Heart right ventricle (tissue), 16 donors: Measurements from ENCODE around the gene MACROD2. TPM values are rescaled to one million over a fixed set of nuclear protein-coding genes. Genes with fewer than 3 reads are reported as not detected.

Experiments used
- ATAC-seq, 8 donors: fragments of 200-7000 bp; cut with Tn5 transposase; one replicate each; pipeline ENCODE4 v1.9.1; 2020; ENCODE audit warnings: mild to moderate bottlenecking in 8 of 8, moderate library complexity in 8 of 8, moderate number of reproducible peaks in 1 of 8
- DNase-seq, 2 donors: peaks; one replicate each; pipeline ENCODE4 v3.0.0-alpha.2; 2020
- H3K27ac ChIP-seq, 10 donors: fragments of 200-600 bp; sonication (generic) in 2 of 10; one replicate each; pipeline versions ENCODE4 v1.5.0 to v1.8.0; 2020 to 2022; ENCODE audit warnings: mild to moderate bottlenecking in 3 of 10
- H3K27me3 ChIP-seq, 7 donors: fragments of 200-600 bp; one replicate each; pipeline ENCODE4 v1.8.0; 2021 to 2022; ENCODE audit warnings: mild to moderate bottlenecking in 2 of 7
- H3K36me3 ChIP-seq, 9 donors: fragments of 200-600 bp; sonication (generic) in 1 of 9; one replicate each; pipeline versions ENCODE4 v1.5.0 to v1.8.0; 2020 to 2022; ENCODE audit warnings: mild to moderate bottlenecking in 2 of 9
- H3K4me1 ChIP-seq, 9 donors: fragments of 200-600 bp; sonication (generic) in 1 of 9; one replicate each; pipeline versions ENCODE4 v1.5.0 to v1.8.0; 2020 to 2022; ENCODE audit warnings: mild to moderate bottlenecking in 4 of 9
- H3K4me3 ChIP-seq, 10 donors: fragments of 200-600 bp; sonication (generic) in 2 of 10; one replicate each; pipeline versions ENCODE4 v1.5.0 to v1.8.0; 2020 to 2022; ENCODE audit warnings: mild to moderate bottlenecking in 7 of 10, moderate library complexity in 2 of 10
- H3K9me3 ChIP-seq, 11 donors: fragments of 200-600 bp in 10 of 11; sonication (generic) in 2 of 11; one replicate each; pipeline versions ENCODE4 v1.5.0 to v1.8.0; 2013 to 2022; ENCODE audit warnings: mild to moderate bottlenecking in 2 of 11, control low read depth in 1 of 11, moderate library complexity in 1 of 11
- CTCF ChIP-seq, 9 donors: fragments of 200-600 bp; sonication (generic) in 2 of 9; IDR thresholded peaks; one replicate each; pipeline versions ENCODE4 v1.5.0 to v1.8.0; 2021 to 2022; ENCODE audit warnings: antibody characterized with exemption in 9 of 9, mild to moderate bottlenecking in 5 of 9, moderate library complexity in 1 of 9
- WGBS, 2 donors: extraction: QIAGEN DNeasy Blood & Tissue Kit; methylation state at CpG; one replicate each; pipeline ENCODE4 v1.1.7; 2013; ENCODE audit warnings: inconsistent platforms in 1 of 2; 5-methylcytosine and 5-hydroxymethylcytosine counted together
- intact Hi-C, 10 donors: fragments of 100-400 bp; cut with DNase I; formaldehyde crosslinking; loops; one replicate each; pipeline versions ENCODE4 v1.11.1 to v1.14.2; 2022
- polyA plus RNA-seq, 2 donors: library from polyadenylated mRNA; stranded (reverse); fragments of 200-250 nt; gene quantifications; one replicate each; pipeline ENCODE4 v1.2.3, GENCODE V29; 2013
- total RNA-seq, 10 donors: library from RNA; stranded (reverse); fragmentation: NEBNext Ultra II Directional in 3 of 10; extraction: Animal tissue kit (Norgen Biotek cat#: 25700) in 3 of 10; gene quantifications; one replicate each; pipeline versions ENCODE4 v1.2.1 to v1.2.4, GENCODE V29; 2021 to 2023
- donor health status: Arrhythmogenic right ventricular cardiomyopathy.
- donor health status: ischemic (EF 13 %, LVEDD 7.1; RV severe dilation, severe dysfunction).
- donor health status: healthy with polysubstance abuse.
- donor health status: DM: no; HTN: yes; CAD: no.
- donor health status: DM: no; HTN: no; CAD: no.
- donor health status: ischemic (EF 25% LVEDD 6.9; RV normal size, moderate dysfunction).
- donor health status: ischemic (EF 25% LVEDD 5.7; RV mildly dilated, moderate dysfunction).
- donor health status: healthy.
- donor health status: DM: yes; HTN: yes; CAD: no.
- donor health status: Ischemic cardiomyopathy.
- donor health status: ischemic (EF 35%, LVEDD 5.7; RV mildly dilated, moderate dysfunction).
- donor health status: nonischemic (EF 11% LVEDD 7.7; RV severe dilation, severe dysfunction).
- donor health status: DM: yes; HTN: yes; CAD: no.
- donor health status: PGD.
- donor health status: ischemic (EF 29% LVEDD 5.4; RV normal size, mild dysfunction).
- donor health status: nonischemic (EF 23%, LVEDD 6.1; RV moderate dilation, normal function).

The MACROD2 gene
- total and polyA plus RNA-seq, 12 donors, result 0.28 to 6.4 (median 4.1) TPM

- no peak for TF ChIP-seq CTCF (IDR thresholded peaks at IDR 0.05)
- DNase-seq (no peak), ATAC-seq (no peak)
- Histone ChIP-seq H3K27me3 (peaks cover 0 to 2% (median 0%) of the 10 kb centered on the region in 7 donors), H3K27ac (no peak overlapping the region), H3K4me3 (no peak overlapping the region), H3K4me1 (no peaks in the 10 kb centered on the region), H3K9me3 (no peaks in the 10 kb centered on the region), H3K36me3 (no peaks in the 10 kb centered on the region)
- intact Hi-C loops, result no loop called here
Observed at GRCh38 chr20:15831201-15831600, 1835.9 kb downstream of the MACROD2 start.

GRCh38 chr20:15832512-15832911 is 1837.2 kb downstream of the MACROD2 start:
- 82 to 88% methylated on average over 6 of the region's 6 CpGs for WGBS, 2 donors
- Histone ChIP-seq H3K36me3 (no peaks in the 10 kb centered on the region), H3K4me1 (no peaks in the 10 kb centered on the region), H3K9me3 (no peaks in the 10 kb centered on the region), H3K27ac (no peak overlapping the region), H3K4me3 (no peak overlapping the region), H3K27me3 (peaks cover 0 to 2% (median 0%) of the 10 kb centered on the region in 7 donors)
- no peak for TF ChIP-seq CTCF (IDR thresholded peaks at IDR 0.05)
- intact Hi-C loops, result no loop called here
- no peak for DNase-seq
- ATAC-seq, result no peak

GRCh38 chr20:15834857-15835256 is 1839.5 kb downstream of the MACROD2 start:
- no peaks in the 10 kb centered on the region for H3K9me3 ChIP-seq
- intact Hi-C loops, result no loop called here
- peaks cover 0 to 2% (median 0%) of the 10 kb centered on the region in 7 donors for H3K27me3 ChIP-seq
- DNase-seq (no peak), ATAC-seq (no peak)
- H3K36me3 ChIP-seq, result no peaks in the 10 kb centered on the region
- no peaks in the 10 kb centered on the region for H3K4me1 ChIP-seq
- TF ChIP-seq CTCF (IDR thresholded peaks at IDR 0.05), result no peak
- no peak overlapping the region for H3K27ac ChIP-seq
- no peak overlapping the region for H3K4me3 ChIP-seq
- WGBS, 2 donors, result 80 to 82% methylated on average over 3 of the region's 3 CpGs

- WGBS, 2 donors, result 30 to 38% methylated on average over 1 of the region's 1 CpG
- no peak for TF ChIP-seq CTCF (IDR thresholded peaks at IDR 0.05)
- H3K27ac ChIP-seq, result no peak overlapping the region
- H3K9me3 ChIP-seq, result no peaks in the 10 kb centered on the region
- H3K4me3 ChIP-seq, result no peak overlapping the region
- peaks cover 0 to 2% (median 0%) of the 10 kb centered on the region in 7 donors for H3K27me3 ChIP-seq
- H3K4me1 ChIP-seq, result no peaks in the 10 kb centered on the region
- ATAC-seq (no peak), DNase-seq (no peak)
- no peaks in the 10 kb centered on the region for H3K36me3 ChIP-seq
- intact Hi-C loops, result no loop called here
Observed at GRCh38 chr20:15835811-15836210, 1840.5 kb downstream of the MACROD2 start.
